Liver (tissue), 9 donors: ENCODE results near the gene SKIC8. TPM values are rescaled to one million over a fixed set of nuclear protein-coding genes. Genes with fewer than 3 reads are reported as not detected.

Experiments used
- DNase-seq: peaks from one replicate; pipeline ENCODE4 v3.0.0-alpha.2; 2017; ENCODE audit warnings: low spot score
- H3K27ac ChIP-seq, 2 donors: one replicate each; pipeline ENCODE4 v1.7.0; 2013; ENCODE audit warnings: inconsistent platforms in 2 of 2, low read length in 2 of 2, control low read depth in 1 of 2, low read depth in 1 of 2, mild to moderate bottlenecking in 1 of 2
- H3K27me3 ChIP-seq, 4 donors: one replicate each; pipeline versions ENCODE4 v1.6.1 to v1.7.0; 2013; ENCODE audit warnings: low read length in 3 of 4, inconsistent platforms in 1 of 4, mild to moderate bottlenecking in 1 of 4, moderate library complexity in 1 of 4; ENCODE audit not compliant: control insufficient read depth in 4 of 4, insufficient read depth in 4 of 4
- H3K36me3 ChIP-seq, 4 donors: one replicate each; pipeline versions ENCODE4 v1.6.1 to v1.7.0; 2013; ENCODE audit warnings: low read length in 3 of 4, mild to moderate bottlenecking in 3 of 4, low read depth in 1 of 4, moderate library complexity in 1 of 4; ENCODE audit not compliant: control insufficient read depth in 4 of 4, insufficient read depth in 3 of 4
- H3K4me1 ChIP-seq, 4 donors: one replicate each; pipeline versions ENCODE4 v1.6.1 to v1.7.0; 2013; ENCODE audit warnings: low read length in 3 of 4, mild to moderate bottlenecking in 3 of 4, moderate library complexity in 1 of 4; ENCODE audit not compliant: control insufficient read depth in 4 of 4, insufficient read depth in 4 of 4
- H3K4me3 ChIP-seq, 3 donors: one replicate each; pipeline versions ENCODE4 v1.6.1 to v1.7.0; 2013; ENCODE audit warnings: low read length in 3 of 3, control low read depth in 1 of 3, low read depth in 1 of 3, mild to moderate bottlenecking in 1 of 3
- H3K9ac ChIP-seq, 2 donors: one replicate each; pipeline ENCODE4 v1.7.0; 2013; ENCODE audit warnings: low read length in 2 of 2, mild to moderate bottlenecking in 2 of 2, moderate library complexity in 2 of 2, control low read depth in 1 of 2, low read depth in 1 of 2
- H3K9me3 ChIP-seq, 4 donors: one replicate each; pipeline versions ENCODE4 v1.6.1 to v1.7.0; 2013; ENCODE audit warnings: low read length in 3 of 4; ENCODE audit not compliant: control insufficient read depth in 4 of 4
- ATF3 ChIP-seq: IDR thresholded peaks from 2 replicates; pipeline ENCODE4 v1.6.1; 2016; ENCODE audit warnings: antibody characterized with exemption
- CTCF ChIP-seq: fragments of 150-350 bp; IDR thresholded peaks from 2 replicates; pipeline ENCODE4 v1.5.1; 2017; ENCODE audit warnings: improper control_type of control experiment, low read depth, low read length; ENCODE audit not compliant: missing input control
- EGR1 ChIP-seq, 2 donors: IDR thresholded peaks; 2 replicates each; pipeline ENCODE4 v1.6.1; 2016 to 2018; ENCODE audit warnings: antibody characterized with exemption in 2 of 2, low read depth in 2 of 2
- FOXA1 ChIP-seq: IDR thresholded peaks from 2 replicates; pipeline ENCODE4 v1.6.1; 2016; ENCODE audit warnings: antibody characterized with exemption
- FOXA2 ChIP-seq: IDR thresholded peaks from 2 replicates; pipeline ENCODE4 v1.6.1; 2016; ENCODE audit warnings: antibody characterized with exemption
- GABPA ChIP-seq, 2 donors: IDR thresholded peaks in 1 of 2; conservative IDR thresholded peaks in 1 of 2; 2 replicates each; pipeline ENCODE4 v1.6.1; 2016; ENCODE audit warnings: antibody characterized with exemption in 2 of 2, mild to moderate bottlenecking in 1 of 2, moderate library complexity in 1 of 2
- HNF4A ChIP-seq, 2 donors: conservative IDR thresholded peaks; 2 replicates each; pipeline ENCODE4 v1.6.1; 2016; ENCODE audit warnings: antibody characterized with exemption in 2 of 2, mild to moderate bottlenecking in 2 of 2
- HNF4G ChIP-seq: IDR thresholded peaks from 2 replicates; pipeline ENCODE4 v1.6.1; 2016; ENCODE audit warnings: antibody characterized with exemption
- JUND ChIP-seq, 2 donors: IDR thresholded peaks; 2 replicates each; pipeline ENCODE4 v1.6.1; 2016; ENCODE audit warnings: antibody characterized with exemption in 2 of 2
- MAX ChIP-seq: IDR thresholded peaks from 2 replicates; pipeline ENCODE4 v1.6.1; 2016; ENCODE audit warnings: antibody characterized with exemption
- NR2F2 ChIP-seq: IDR thresholded peaks from 2 replicates; pipeline ENCODE4 v1.6.1; 2016; ENCODE audit warnings: antibody characterized with exemption
- RAD21 ChIP-seq, 2 donors: IDR thresholded peaks; 2 replicates each; pipeline ENCODE4 v1.6.1; 2016; ENCODE audit warnings: antibody characterized with exemption in 2 of 2, mild to moderate bottlenecking in 2 of 2
- RXRA ChIP-seq, 2 donors: IDR thresholded peaks; 2 replicates each; pipeline ENCODE4 v1.6.1; 2017 to 2018; ENCODE audit warnings: antibody characterized with exemption in 2 of 2, mild to moderate bottlenecking in 1 of 2
- SP1 ChIP-seq: IDR thresholded peaks from 2 replicates; pipeline ENCODE4 v1.6.1; 2018; ENCODE audit warnings: antibody characterized with exemption, mild to moderate bottlenecking
- TAF1 ChIP-seq: conservative IDR thresholded peaks from 2 replicates; pipeline ENCODE4 v1.6.1; 2016; ENCODE audit warnings: antibody characterized with exemption, mild to moderate bottlenecking
- YY1 ChIP-seq: IDR thresholded peaks from 2 replicates; pipeline ENCODE4 v1.6.1; 2016; ENCODE audit warnings: antibody characterized with exemption, mild to moderate bottlenecking
- ZBTB33 ChIP-seq: IDR thresholded peaks from 2 replicates; pipeline ENCODE4 v1.6.1; 2016; ENCODE audit warnings: antibody characterized with exemption
- WGBS: extraction: QIAGEN DNeasy Blood & Tissue Kit; methylation state at CpG from one replicate; pipeline ENCODE4 v1.1.7; 2013; 5-methylcytosine and 5-hydroxymethylcytosine counted together
- polyA plus RNA-seq, 2 donors: library from polyadenylated mRNA; stranded (reverse) in 1 of 2; unstranded in 1 of 2; fragments of 200-250 nt in 1 of 2; fragments of >200 nt in 1 of 2; fragmentation: Nextera tagmentation in 1 of 2; extraction: Ambion mirVana in 1 of 2; gene quantifications; one replicate each; pipeline versions ENCODE4 v1.2.1 to v1.2.3, GENCODE V29; 2013 to 2015
- total RNA-seq, 2 donors: library from RNA; depleted of rRNA; stranded (reverse); fragments of >200 nt; gene quantifications; one replicate each; pipeline ENCODE4 v1.2.3, GENCODE V29; 2014
- donor health status: healthy.
- donor health status: healthy.
- donor health status: healthy.
- donor health status: healthy.
- donor health status: healthy.

The SKIC8 gene
- total and polyA plus RNA-seq, 4 donors: 33.4 to 48.7 (median 40.2) TPM

GRCh38 chr15:78347586-78348543 lies 48.5 kb upstream of the SKIC8 start:
- H3K9ac ChIP-seq: no peak overlapping the region
- H3K4me1 ChIP-seq: no peaks in the 10 kb centered on the region
- H3K27ac ChIP-seq: no peak overlapping the region
- 76% methylated on average over 17 of the region's 17 CpGs for WGBS
- DNase-seq: no peak
- no peak overlapping the region for H3K4me3 ChIP-seq
- no peaks in the 10 kb centered on the region for H3K27me3 ChIP-seq
- H3K9me3 ChIP-seq: no peaks in the 10 kb centered on the region
- H3K36me3 ChIP-seq: no peaks in the 10 kb centered on the region
- no peak for TF ChIP-seq ATF3
- no peak for TF ChIP-seq TAF1

- H3K36me3 ChIP-seq: no peaks in the 10 kb centered on the region
- no peak for TF ChIP-seq YY1
- no peak for TF ChIP-seq HNF4G
- no peak for TF ChIP-seq RAD21 (IDR thresholded peaks at IDR 0.05)
- TF ChIP-seq FOXA1: no peak
- no peak for TF ChIP-seq NR2F2
- no peak for TF ChIP-seq FOXA2
- no peak for TF ChIP-seq JUND (IDR thresholded peaks at IDR 0.05)
- TF ChIP-seq SP1: no peak
- no peak for TF ChIP-seq ZBTB33
- no peak for TF ChIP-seq RXRA (IDR thresholded peaks at IDR 0.05)
- TF ChIP-seq EGR1 (IDR thresholded peaks at IDR 0.05; ENCODE audit: low read depth in 2 of 2): no peak
- peaks cover 0 to 8% (median 4%) of the 10 kb centered on the region in 4 donors for H3K27me3 ChIP-seq
- no peak for DNase-seq
- no peak overlapping the region for H3K4me3 ChIP-seq
- H3K9me3 ChIP-seq: no peaks in the 10 kb centered on the region
- no peak overlapping the region for H3K9ac ChIP-seq
- 92% methylated on average over 9 of the region's 9 CpGs for WGBS
- peaks cover 0 to 6% (median 3%) of the 10 kb centered on the region in 4 donors for H3K4me1 ChIP-seq
- no peak overlapping the region for H3K27ac ChIP-seq
These were observed 46.2 kb upstream of the SKIC8 start for GRCh38 chr15:78345396-78346125.

- Histone ChIP-seq H3K27ac (no peak overlapping the region), H3K27me3 (peaks cover 3 to 13% (median 11%) of the 10 kb centered on the region in 4 donors), H3K4me3 (no peak overlapping the region), H3K36me3 (no peaks in the 10 kb centered on the region), H3K4me1 (peaks cover 0 to 6% (median 4%) of the 10 kb centered on the region in 4 donors), H3K9me3 (no peaks in the 10 kb centered on the region), H3K9ac (no peak overlapping the region)
- WGBS: 83% methylated on average over 12 of the region's 12 CpGs
- DNase-seq: no peak
- TF ChIP-seq FOXA2: no peak
- no peak for TF ChIP-seq SP1
- TF ChIP-seq CTCF: no peak
- no peak for TF ChIP-seq GABPA (IDR thresholded peaks at IDR 0.05 in 1 of 2, conservative IDR thresholded peaks at IDR 0.05 in 1 of 2)
- no peak for TF ChIP-seq HNF4A (conservative IDR thresholded peaks at IDR 0.05)
- no peak for TF ChIP-seq RAD21 (IDR thresholded peaks at IDR 0.05)
- no peak for TF ChIP-seq NR2F2
- no peak for TF ChIP-seq MAX
- no peak for TF ChIP-seq HNF4G
- TF ChIP-seq YY1: no peak
- TF ChIP-seq ZBTB33: no peak
- TF ChIP-seq EGR1 (IDR thresholded peaks at IDR 0.05; ENCODE audit: low read depth in 2 of 2): no peak
- TF ChIP-seq FOXA1: no peak
These were observed 44.1 kb upstream of the SKIC8 start for GRCh38 chr15:78343276-78344060.
